SK-N-SH (cell line): ENCODE data around the gene RUSC2. TPM values are rescaled to one million over a fixed set of nuclear protein-coding genes. Genes with fewer than 3 reads are reported as not detected.
"Not testable (repeated sequence)": the region's sequence is repeated elsewhere in the genome, so short reads cannot be mapped to it uniquely, and the experiment has no call there.

Experiments
- CTCF ChIA-PET: fragments of 300-600, 350-600 bp; formaldehyde crosslinking; extraction: SDS; loops from one replicate; lab custom pipeline; 2021; lab: Yijun Ruan, JAX
- POLR2A ChIA-PET: fragments of 350-600 bp; sonication (Branson Sonifier 250); formaldehyde crosslinking; extraction: SDS; loops from one replicate; lab custom pipeline; 2020; ENCODE audit warnings: antibody characterized with exemption, inconsistent platforms; lab: Yijun Ruan, JAX
- DNase-seq: peaks from one replicate; pipeline ENCODE4 v3.0.0; 2012
- H2AFZ ChIP-seq: fragments of 200-600 bp; sonication (generic); 2 replicates; pipeline ENCODE4 v1.8.1; 2016; ENCODE audit warnings: antibody characterized with exemption, mild to moderate bottlenecking, low read depth
- H3F3A ChIP-seq: fragments of 200-600 bp; sonication (generic); replicated peaks from 2 replicates; pipeline ENCODE3; 2016; ENCODE audit warnings: antibody characterized with exemption, mild to moderate bottlenecking; ENCODE audit not compliant: insufficient read depth
- H3K27ac ChIP-seq, 2 experiments: fragments of 200-500 bp in 1 of 2; fragments of 200-600 bp in 1 of 2; sonication (Bioruptor generic) in 1 of 2; sonication (generic), shearing (Covaris generic) in 1 of 2; 2 replicates each; pipeline versions ENCODE4 v1.5.1 to v1.6.1; 2014 to 2016; ENCODE audit warnings: low read depth in 2 of 2, inconsistent platforms in 1 of 2, low read length in 1 of 2, mild to moderate bottlenecking in 1 of 2, mixed read lengths in 1 of 2
- H3K27me3 ChIP-seq: fragments of 200-600 bp; sonication (generic), shearing (Covaris generic); 2 replicates; pipeline ENCODE4 v1.6.1; 2016; ENCODE audit warnings: mixed run types; ENCODE audit not compliant: insufficient read depth
- H3K36me3 ChIP-seq, 2 experiments: fragments of 200-500 bp in 1 of 2; fragments of 200-600 bp in 1 of 2; sonication (Bioruptor generic) in 1 of 2; sonication (generic) in 1 of 2; replicated peaks in 1 of 2; 2 replicates each; pipeline versions ENCODE3 to v1.5.1; 2014 to 2016; ENCODE audit warnings: low read length in 1 of 2, mild to moderate bottlenecking in 1 of 2; ENCODE audit not compliant: insufficient read depth in 2 of 2, control insufficient read depth in 1 of 2
- H3K4me1 ChIP-seq, 2 experiments: fragments of 200-500 bp in 1 of 2; fragments of 200-600 bp in 1 of 2; sonication (Bioruptor generic) in 1 of 2; sonication (generic), shearing (Covaris generic) in 1 of 2; 2 replicates each; pipeline versions ENCODE4 v1.5.1 to v1.6.1; 2014 to 2016; ENCODE audit warnings: low read depth in 1 of 2, low read length in 1 of 2, mixed run types in 1 of 2; ENCODE audit not compliant: insufficient read depth in 2 of 2, control insufficient read depth in 1 of 2
- H3K4me2 ChIP-seq: fragments of 200-600 bp; sonication (generic), shearing (Covaris generic); 2 replicates; pipeline ENCODE4 v1.6.1; 2017; ENCODE audit warnings: mixed run types
- H3K4me3 ChIP-seq, 2 experiments: fragments of 200-500 bp in 1 of 2; fragments of 200-600 bp in 1 of 2; sonication (Bioruptor generic) in 1 of 2; sonication (generic), shearing (Covaris generic) in 1 of 2; 2 replicates each; pipeline versions ENCODE4 v1.5.1 to v1.8.1; 2014 to 2016; ENCODE audit warnings: low read depth in 2 of 2, inconsistent platforms in 1 of 2, low read length in 1 of 2, mild to moderate bottlenecking in 1 of 2, mixed read lengths in 1 of 2, moderate library complexity in 1 of 2
- H3K79me2 ChIP-seq: fragments of 200-600 bp; sonication (generic); 2 replicates; pipeline ENCODE4 v1.8.1; 2017; ENCODE audit warnings: mild to moderate bottlenecking; ENCODE audit not compliant: insufficient read depth
- H3K9ac ChIP-seq: fragments of 200-600 bp; sonication (generic); 2 replicates; pipeline ENCODE4 v1.6.1; 2017; ENCODE audit warnings: mixed run types
- H3K9me2 ChIP-seq: fragments of 200-600 bp; sonication (generic); 2 replicates; pipeline ENCODE4 v1.6.1; 2017; ENCODE audit warnings: mixed run types
- H3K9me3 ChIP-seq: fragments of 200-600 bp; sonication (generic); 2 replicates; pipeline ENCODE4 v1.6.1; 2017; ENCODE audit warnings: mixed run types, mild to moderate bottlenecking, moderate library complexity
- H4K20me1 ChIP-seq: fragments of 200-600 bp; sonication (generic); 2 replicates; pipeline ENCODE4 v1.6.1; 2017; ENCODE audit warnings: mild to moderate bottlenecking, mixed run types; ENCODE audit not compliant: insufficient read depth
- CTCF ChIP-seq: fragments of 200-600 bp; sonication (generic); IDR thresholded peaks from 2 replicates; pipeline ENCODE4 v1.6.1; 2017; ENCODE audit warnings: antibody characterized with exemption, mild to moderate bottlenecking, moderate library complexity
- MXI1 ChIP-seq: IDR thresholded peaks from 2 replicates; pipeline ENCODE4 v1.6.1; 2012; ENCODE audit warnings: mild to moderate bottlenecking, low read depth, low read length, improper control_type of control experiment
- RFX5 ChIP-seq: IDR thresholded peaks from 2 replicates; pipeline ENCODE4 v1.6.1; 2012; ENCODE audit warnings: mild to moderate bottlenecking, improper control_type of control experiment, low read length
- TCF12 ChIP-seq: IDR thresholded peaks from 2 replicates; pipeline ENCODE4 v1.4.0; 2012
- TEAD4 ChIP-seq: IDR thresholded peaks from 2 replicates; pipeline ENCODE4 v1.4.0; 2012; ENCODE audit warnings: mild to moderate bottlenecking, borderline replicate concordance; ENCODE audit not compliant: insufficient read depth
- WGBS: methylation state at CpG from one replicate; pipeline ENCODE4 v1.1.6; 2017; ENCODE audit warnings: low lambda C conversion rate; 5-methylcytosine and 5-hydroxymethylcytosine counted together
- polyA plus RNA-seq, 3 experiments: library from polyadenylated mRNA; depleted of rRNA; stranded (reverse); fragments of >200 nt; gene quantifications; 2 replicates each; pipeline ENCODE4 v1.2.3, GENCODE V29; 2012

Gene RUSC2
- polyA plus RNA-seq, 1 of the 3 experiments (the other 2 are of a cell fraction), result 14.5 TPM

GRCh38 chr9:35522187-35522586 lies 32.3 kb downstream of the RUSC2 start:
- H4K20me1 ChIP-seq, result no peaks in the 10 kb centered on the region
- no peak overlapping the region for H3K4me3 ChIP-seq
- TF ChIP-seq CTCF (peak; percentile 20; the same call in 1 of the 2 replicates), TEAD4 (no peak)
- H2AFZ ChIP-seq, result no peak overlapping the region
- no peak overlapping the region for H3K4me2 ChIP-seq
- H3K79me2 ChIP-seq, result peaks cover 79% of the 10 kb centered on the region
- ChIA-PET POLR2A (no interaction called here), CTCF (interaction anchor here (1.0 to 1.2 kb wide), 2 partner anchors 10 to 32 kb away, joined by 3 read pairs; no protein-coding TSS in a partner anchor)
- no peak overlapping the region for H3K9ac ChIP-seq
- peaks cover 26 to 68% of the 10 kb centered on the region in 2 experiments for H3K4me1 ChIP-seq
- no peaks in the 10 kb centered on the region for H3K36me3 ChIP-seq
- H3K27ac ChIP-seq, result peak overlapping the region in 1 of 2 experiments; percentile 29; a peak in 2 of 4 replicates
- H3K9me2 ChIP-seq, result no peaks in the 10 kb centered on the region
- no peaks in the 10 kb centered on the region for H3K27me3 ChIP-seq
- peaks cover 33% of the 10 kb centered on the region for H3F3A ChIP-seq
- no peak for DNase-seq
- H3K9me3 ChIP-seq, result no peaks in the 10 kb centered on the region

GRCh38 chr9:35522700-35523099 lies 32.8 kb downstream of the RUSC2 start:
- WGBS, result 83% methylated on average over 1 of the region's 1 CpG
- Histone ChIP-seq H3K4me1 (peaks cover 21 to 63% of the 10 kb centered on the region in 2 experiments), H3K27me3 (no peaks in the 10 kb centered on the region), H3K9ac (no peak overlapping the region), H3K36me3 (no peaks in the 10 kb centered on the region), H3K9me3 (no peaks in the 10 kb centered on the region), H3F3A (peaks cover 27% of the 10 kb centered on the region), H2AFZ (no peak overlapping the region), H4K20me1 (no peaks in the 10 kb centered on the region), H3K79me2 (peaks cover 84% of the 10 kb centered on the region), H3K27ac (no peak overlapping the region; a peak in 1 of 4 replicates), H3K4me3 (no peak overlapping the region), H3K4me2 (no peak overlapping the region), H3K9me2 (no peaks in the 10 kb centered on the region)
- ChIA-PET CTCF (interaction anchor here (0.6 to 1.2 kb wide), 4 partner anchors 10 to 33 kb away, joined by 3 read pairs; partner anchors contain the start of gene RUSC2), POLR2A (no interaction called here)
- DNase-seq, result no peak
- no peak for TF ChIP-seq RFX5
- no peak for TF ChIP-seq MXI1
- no peak for TF ChIP-seq TCF12

GRCh38 chr9:35523556-35523955 lies 33.6 kb downstream of the RUSC2 start:
- CTCF ChIA-PET, result interaction anchor here (1.0 to 1.2 kb wide), 3 partner anchors 9 to 15 kb away, joined by 3 read pairs; no protein-coding TSS in a partner anchor
- H3K4me2 ChIP-seq, H3K9ac ChIP-seq, POLR2A ChIA-PET, H2AFZ ChIP-seq, H3K36me3 ChIP-seq, H3K9me2 ChIP-seq, H3K4me3 ChIP-seq, H3K9me3 ChIP-seq, H4K20me1 ChIP-seq, H3K27ac ChIP-seq, H3K27me3 ChIP-seq, DNase-seq: not testable (repeated sequence)
- H3K4me1 ChIP-seq, result peaks cover 13 to 54% of the 10 kb centered on the region in 2 experiments
- H3F3A ChIP-seq, result peaks cover 19% of the 10 kb centered on the region
- H3K79me2 ChIP-seq, result peaks cover 93% of the 10 kb centered on the region
